GOT3 (cell line): ENCODE data around the gene CCDC190.
"Not testable (repeated sequence)": the region's sequence is repeated elsewhere in the genome, so short reads cannot be mapped to it uniquely, and the experiment has no call there.

ENCODE experiments used
- DNase-seq: peaks from one replicate; lab custom pipeline; 2025; ENCODE audit warnings: mixed read lengths; lab: John Stamatoyannopoulos, UW

Gene CCDC190

GRCh38 chr1:162877412-162877811 lies 16.4 kb upstream of the CCDC190 start:
- no peak for DNase-seq

GRCh38 chr1:162876751-162877150 lies 15.8 kb upstream of the CCDC190 start:
- no peak for DNase-seq

- DNase-seq: no peak
These were observed 13.0 kb upstream of the CCDC190 start for GRCh38 chr1:162873671-162874666.

DNA sequence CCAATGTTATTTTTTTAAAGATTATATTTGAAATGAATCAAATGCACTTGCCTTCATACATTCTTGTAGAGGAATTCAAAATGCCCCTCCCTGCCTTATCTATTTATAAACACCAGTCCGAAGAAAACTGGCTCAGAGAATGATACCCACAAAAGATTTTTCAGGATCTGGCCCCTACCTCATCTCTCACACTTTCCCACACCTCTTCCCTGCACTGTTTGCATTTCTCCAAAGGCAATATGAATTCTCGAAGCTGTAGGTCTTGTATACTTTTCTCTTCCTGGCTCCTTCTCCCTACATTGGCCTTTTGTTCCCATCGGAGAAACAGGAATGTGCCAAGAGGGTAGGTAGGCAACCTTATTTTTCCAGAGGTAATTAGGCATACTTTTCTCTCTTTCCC lies 12.0 kb upstream of the CCDC190 start:
- DNase-seq: no peak

DNA sequence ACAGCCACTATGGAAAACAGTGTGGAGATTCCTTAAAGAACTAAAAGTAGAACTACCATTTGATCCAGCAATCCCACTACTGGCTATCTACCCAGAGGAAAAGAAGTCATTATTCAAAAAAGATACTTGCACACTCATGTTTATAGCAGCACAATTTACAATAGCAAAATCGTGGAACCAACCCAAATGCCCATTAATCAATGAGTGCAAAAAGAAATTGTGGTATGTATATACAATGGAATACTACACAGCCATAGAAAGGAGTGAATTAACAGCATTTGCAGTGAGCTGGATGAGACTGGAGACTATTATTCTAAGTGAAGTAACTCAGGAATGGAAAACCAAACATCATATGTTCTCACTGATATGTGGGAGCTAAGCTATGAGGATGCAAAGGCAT lies 10.4 kb upstream of the CCDC190 start:
- not testable (repeated sequence) for DNase-seq

GRCh38 chr1:162868972-162869371 lies 8.0 kb upstream of the CCDC190 start:
- no peak for DNase-seq

DNA sequence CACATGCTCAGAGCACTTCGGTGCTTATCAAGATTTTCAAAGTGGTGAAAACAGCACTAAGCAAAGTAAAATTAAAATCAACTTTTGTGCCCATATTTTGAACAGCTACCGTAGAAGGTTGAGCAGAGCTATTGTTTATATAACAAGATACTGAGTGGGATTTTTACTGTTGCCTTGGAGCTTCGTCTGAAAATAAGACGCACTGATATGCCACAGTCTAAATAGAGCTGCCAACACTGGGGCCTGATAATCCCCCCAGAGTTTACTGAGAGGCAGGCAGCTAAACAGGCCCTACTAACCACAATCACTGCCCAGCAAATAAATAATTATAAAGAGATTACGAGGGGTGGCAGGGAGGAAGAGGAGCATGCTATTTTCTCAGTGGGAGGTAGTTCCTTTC lies 650 bp upstream of the CCDC190 start:
- no peak for DNase-seq

DNA sequence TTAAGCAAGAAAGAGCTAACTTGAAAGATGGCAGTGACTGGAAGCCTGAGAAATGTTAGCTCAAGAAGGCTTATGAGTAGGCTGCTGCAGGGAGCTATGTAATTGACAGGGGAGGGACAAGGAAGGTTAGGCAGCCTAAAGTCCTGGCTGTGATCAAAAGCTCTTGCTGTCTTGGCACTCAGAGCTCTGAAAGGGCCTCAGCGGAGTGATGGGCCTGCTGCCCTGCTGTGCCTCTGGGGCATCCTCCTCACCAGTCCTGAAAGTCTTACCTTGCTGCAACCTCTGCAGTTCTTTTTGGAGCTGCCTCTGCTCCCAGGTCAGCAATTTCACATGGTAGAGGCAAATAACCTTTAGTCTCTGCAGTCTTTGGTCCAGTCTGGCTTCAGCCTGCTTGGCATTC lies 1.8 kb downstream of the CCDC190 start:
- DNase-seq: no peak

DNA sequence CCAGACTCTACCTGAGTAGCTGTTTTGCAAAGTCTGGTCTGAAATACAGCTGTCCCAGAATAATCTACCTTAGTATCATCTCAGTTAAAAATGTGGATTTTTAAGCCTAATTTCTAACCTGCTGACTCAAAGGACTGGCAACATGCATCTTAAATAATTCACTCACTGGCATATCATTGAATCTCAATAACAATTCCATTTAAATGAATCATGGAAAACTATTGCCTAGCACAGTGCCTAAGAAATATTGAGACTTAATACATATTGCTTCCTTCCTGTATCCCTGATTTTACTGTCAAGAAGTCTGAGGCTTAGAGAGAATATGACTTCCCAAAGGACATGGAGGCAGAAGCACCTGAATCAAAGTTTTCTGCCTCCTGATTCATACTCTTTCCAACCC lies 3.1 kb downstream of the CCDC190 start:
- DNase-seq: no peak

DNA sequence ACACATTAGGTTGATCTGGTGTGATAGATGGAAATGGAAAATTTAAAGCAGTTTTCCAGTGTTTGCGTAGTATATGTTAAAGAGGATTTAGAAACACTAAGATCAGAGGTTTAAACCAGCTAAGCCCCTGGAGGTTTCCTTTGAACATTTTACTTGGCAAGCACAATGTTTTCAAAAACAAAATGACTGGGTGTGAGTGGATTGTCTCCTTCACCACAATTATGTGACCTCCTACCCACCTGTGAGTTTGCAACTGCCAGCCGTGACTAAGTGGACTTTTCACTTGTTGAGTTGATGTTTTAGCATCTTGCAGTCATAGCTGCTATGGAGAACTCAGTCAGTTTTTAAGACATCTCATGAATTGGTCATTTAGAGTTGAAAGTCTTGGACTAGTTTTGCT lies 4.7 kb downstream of the CCDC190 start:
- DNase-seq: no peak

- DNase-seq: no peak
These were observed 5.4 kb downstream of the CCDC190 start for GRCh38 chr1:162855461-162856150.

GRCh38 chr1:162854245-162854882 lies 6.6 kb downstream of the CCDC190 start:
- no peak for DNase-seq

DNA sequence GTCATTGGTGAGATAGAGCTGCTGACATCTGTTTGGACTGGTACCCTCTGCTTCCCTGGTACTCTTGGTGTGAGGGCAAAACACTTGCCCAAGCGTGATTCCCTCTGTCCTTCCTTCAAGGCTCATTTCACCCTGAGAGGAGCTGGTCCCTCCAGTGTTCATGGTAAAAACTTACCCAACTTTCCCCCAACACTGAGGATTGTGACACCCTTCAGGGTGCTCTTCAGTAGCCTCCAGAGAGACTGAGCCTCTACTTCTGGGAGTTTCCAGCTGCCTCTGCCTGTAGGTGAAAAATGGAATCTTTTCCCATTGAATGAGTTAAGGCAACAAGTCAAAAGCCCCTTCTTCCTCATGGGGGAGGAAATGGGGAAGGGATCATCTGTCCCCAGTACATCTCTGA lies 9.6 kb downstream of the CCDC190 start:
- DNase-seq: no peak

- DNase-seq: no peak
These were observed 11.3 kb downstream of the CCDC190 start for GRCh38 chr1:162849711-162850110.

GRCh38 chr1:162847839-162848453 lies 13.0 kb downstream of the CCDC190 start:
- DNase-seq: no peak

DNA sequence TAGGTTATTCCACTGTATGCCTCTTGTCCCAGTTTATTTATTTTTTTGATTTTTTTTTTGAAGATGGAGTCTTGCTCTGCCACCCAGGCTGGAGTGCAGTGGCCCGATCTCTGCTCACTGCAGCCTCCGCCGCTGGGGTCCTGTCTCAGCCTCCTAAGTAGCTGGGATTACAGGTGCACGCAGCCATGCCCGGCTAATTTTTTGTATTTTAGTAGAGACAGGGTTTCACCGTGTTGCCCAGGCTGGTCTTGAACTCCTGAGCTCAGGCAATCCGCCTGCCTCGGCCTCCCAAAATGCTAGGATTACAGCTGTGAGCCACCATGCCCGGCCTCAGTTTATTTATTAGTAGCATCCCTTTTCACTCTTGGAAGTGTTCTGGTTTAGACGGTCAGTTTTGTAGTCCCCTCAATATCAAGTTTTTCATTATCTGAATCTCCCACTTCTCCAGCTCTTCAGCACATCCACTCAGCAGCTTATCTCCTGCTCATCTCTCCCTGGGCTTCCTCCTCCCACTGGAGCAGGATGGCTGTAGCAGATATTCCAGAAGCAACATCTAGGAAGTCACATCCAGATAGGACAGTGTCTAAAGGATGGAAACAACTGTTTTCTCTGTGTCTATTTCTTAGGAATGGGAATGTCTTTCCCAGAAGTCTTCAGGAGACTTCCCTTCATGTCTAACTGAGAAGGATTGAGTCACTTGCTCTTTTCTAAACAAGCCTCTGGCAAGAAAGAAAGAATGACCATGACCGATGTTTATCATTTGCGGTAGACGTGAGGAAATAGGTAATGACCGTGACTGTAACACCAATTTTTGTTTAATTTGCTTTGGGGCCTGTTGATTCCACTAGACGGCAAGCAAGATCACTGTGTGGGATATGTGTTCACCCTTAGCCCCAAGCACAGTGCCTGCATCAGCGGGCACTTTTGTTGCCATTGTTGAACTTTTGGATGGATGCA lies 14.4 kb downstream of the CCDC190 start:
- DNase-seq: no peak

DNA sequence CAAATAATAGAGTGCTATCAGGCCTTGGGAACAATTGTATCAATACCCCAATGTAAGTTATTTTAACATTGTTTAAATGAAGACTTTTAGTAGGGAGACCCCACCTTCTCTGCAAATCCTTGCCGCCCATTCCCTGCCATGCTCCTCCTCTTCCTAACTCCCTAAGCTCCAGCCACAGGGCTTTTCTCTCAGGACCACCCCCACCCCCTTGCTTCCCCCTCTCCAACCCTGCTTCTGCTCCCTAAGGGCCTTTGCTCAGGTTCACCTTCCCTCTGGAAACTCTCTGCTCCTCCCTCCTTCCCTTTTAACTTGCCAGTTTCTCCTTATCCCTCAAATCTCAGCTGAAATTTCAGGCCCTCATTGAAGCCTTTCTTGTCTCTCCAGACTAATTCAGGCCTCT lies 16.8 kb downstream of the CCDC190 start:
- DNase-seq: no peak

- no peak for DNase-seq
These were observed 20.6 kb downstream of the CCDC190 start for GRCh38 chr1:162840250-162840839.

DNA sequence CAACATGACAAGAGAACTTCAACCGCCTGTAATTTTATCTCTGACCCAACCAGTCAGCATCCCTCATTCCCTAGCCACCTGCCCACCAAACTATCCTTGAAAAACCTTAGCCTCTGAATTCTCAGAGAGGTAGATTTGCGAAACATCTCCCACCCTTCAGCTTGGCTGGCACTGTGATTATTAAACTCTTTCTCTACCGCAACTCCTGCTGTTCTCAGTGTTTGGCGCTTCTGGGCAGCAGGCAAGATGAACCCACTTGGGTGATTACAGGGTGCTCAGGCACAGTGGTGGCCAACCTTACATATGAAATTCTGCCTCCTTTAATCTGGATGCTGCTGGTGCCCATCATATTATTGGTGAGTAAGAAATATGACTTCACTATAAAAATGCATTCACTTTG lies 22.1 kb downstream of the CCDC190 start:
- DNase-seq: no peak

DNA sequence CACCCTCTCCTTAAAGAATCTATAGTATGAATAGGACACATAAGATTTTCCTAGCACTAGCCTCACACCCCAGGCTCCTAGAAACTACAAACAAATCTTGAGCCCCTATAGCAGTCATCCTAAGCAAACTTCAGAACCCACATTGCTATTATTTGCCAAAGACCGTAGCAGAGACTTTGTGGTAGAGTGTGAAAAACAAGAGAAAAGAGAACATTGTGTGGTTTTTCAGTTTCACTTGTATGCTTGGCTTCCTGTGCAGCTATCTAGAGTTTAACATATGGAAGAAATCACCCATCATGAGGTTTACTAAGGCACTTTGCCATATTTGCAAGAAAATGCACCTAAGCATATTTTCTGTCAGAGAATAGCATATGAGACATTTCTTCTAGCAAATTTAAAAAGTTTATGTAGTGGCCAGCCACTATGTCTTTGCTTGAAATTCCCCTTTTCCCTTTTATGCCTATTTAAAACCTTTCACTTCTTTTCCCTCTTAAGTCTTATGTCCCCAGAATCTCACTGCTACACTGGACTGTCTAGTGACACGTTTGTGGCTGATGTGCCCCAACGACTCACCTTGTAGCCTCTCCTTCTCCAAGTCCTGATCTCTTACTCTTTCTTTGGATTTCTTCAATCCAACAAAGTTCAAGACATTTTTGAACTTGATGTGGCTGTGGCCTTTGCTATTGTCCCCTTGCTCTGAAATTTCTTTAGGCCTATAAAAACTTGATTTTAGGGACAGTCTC lies 25.6 kb downstream of the CCDC190 start:
- DNase-seq: no peak
